NCI-H1092 treated with DMSO at 0.1 percent for 48 hours (cell line): ENCODE results near the gene SLC12A8.
"Not testable (repeated sequence)": the region's sequence is repeated elsewhere in the genome, so short reads cannot be mapped to it uniquely, and the experiment has no call there.

Source experiments
- DNase-seq: peaks from one replicate; lab custom pipeline; 2025; lab: John Stamatoyannopoulos, UW

The SLC12A8 gene

DNA sequence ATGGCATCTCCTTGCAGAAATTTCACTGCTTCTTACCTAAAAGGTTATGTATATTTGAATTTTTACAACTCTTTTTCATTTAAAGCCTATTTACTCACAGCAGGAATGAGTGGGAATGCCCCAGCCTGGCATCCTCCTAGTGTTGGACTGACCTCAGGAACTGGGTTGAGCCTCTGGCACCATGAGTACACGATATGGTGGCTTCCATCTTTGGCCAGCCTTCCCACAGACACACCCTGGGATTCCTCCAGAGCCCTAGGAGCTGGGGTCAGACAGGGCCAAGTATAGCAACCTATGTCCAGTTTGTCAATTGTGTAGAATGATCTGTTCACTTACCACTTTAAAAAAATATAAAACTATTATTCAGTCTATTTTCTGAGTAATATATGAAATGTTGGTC lies 99.6 kb downstream of the SLC12A8 start:
- DNase-seq, result no peak

DNA sequence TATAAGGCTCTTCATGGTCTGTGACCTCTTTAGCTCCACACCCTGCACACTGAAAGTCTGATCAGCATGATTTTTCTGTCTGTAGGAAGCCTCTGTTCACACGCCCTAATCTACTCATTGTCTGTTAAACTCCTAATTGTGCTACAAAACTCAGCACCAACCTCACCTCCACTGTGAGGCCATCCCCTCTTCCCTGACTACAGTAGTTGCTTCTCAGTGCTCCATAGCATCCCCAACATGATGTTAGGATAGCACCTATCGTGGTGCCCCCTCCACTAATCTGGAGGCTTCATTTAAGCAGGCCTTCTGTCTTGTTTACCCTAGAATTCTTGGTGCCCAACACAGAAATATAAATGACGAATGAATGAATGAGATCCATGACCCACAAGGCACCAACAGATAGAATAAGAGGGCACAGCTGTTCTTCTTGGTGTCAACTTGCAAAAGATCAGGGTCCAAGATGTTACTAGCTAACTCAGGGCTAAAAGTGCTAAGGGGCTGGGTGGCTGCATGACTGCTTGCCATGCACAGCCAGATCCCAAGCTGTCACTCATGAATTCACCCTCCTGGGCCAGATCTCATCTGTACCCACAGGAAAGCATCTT lies 101.6 kb downstream of the SLC12A8 start:
- DNase-seq, result no peak

DNA sequence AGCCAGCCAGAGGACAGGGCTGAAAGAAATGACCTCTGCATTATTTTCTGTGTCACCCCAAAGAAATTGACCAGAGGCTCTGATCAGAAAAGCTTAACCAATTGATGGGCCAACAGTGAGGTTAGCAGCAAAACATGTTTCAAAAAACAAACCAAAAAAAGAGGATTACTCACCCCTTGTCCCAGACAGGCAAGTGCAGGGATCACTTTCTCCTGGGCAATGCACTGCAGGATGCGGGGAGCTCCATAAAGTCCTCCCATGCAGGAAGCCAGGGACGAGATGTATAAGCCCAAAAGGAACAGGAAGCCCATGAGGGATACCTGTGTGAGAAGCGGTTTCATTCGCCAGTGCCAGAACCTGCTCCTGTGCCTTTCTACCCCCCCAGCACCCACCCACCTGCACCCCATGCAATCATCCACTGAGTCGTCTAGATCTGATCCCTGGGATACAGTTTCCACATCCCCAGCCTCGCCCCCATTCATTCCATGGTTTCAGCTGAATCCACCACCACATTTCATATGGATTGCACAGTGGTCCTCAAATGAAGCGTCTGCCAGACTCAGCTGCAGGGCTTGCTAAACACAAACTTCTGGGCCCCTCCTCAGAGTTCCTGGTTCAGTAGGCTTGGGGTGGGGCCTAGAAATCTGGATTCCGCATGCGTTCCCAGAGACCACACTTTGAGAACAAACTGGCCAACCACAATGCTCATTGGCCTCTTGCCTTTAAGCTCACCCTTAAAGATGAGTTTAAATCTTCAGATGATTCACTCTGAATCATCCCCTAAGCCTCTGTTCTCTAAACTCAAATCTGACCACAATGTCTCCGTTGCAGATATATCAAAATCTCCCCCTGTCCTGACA lies 102.3 kb downstream of the SLC12A8 start:
- DNase-seq, result no peak

DNA sequence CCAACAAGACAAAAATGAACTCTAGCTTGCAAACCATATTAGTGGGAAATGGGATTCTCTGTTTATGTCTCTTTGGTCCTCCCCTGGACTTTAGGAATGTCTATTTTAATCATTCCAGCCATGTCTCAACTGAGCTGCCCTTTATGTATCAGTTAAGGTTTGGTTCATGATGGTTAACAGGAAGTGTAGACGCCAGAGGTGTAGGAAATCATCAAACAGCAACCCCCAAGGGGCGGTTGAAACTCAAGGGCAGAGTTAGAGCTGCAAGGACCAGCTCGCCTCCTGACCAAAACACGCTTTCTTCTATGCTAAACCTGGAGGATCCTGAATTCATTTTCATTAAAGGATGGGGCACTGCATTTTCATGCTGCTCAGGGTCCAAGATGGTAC lies 103.0 kb downstream of the SLC12A8 start:
- no peak for DNase-seq

DNA sequence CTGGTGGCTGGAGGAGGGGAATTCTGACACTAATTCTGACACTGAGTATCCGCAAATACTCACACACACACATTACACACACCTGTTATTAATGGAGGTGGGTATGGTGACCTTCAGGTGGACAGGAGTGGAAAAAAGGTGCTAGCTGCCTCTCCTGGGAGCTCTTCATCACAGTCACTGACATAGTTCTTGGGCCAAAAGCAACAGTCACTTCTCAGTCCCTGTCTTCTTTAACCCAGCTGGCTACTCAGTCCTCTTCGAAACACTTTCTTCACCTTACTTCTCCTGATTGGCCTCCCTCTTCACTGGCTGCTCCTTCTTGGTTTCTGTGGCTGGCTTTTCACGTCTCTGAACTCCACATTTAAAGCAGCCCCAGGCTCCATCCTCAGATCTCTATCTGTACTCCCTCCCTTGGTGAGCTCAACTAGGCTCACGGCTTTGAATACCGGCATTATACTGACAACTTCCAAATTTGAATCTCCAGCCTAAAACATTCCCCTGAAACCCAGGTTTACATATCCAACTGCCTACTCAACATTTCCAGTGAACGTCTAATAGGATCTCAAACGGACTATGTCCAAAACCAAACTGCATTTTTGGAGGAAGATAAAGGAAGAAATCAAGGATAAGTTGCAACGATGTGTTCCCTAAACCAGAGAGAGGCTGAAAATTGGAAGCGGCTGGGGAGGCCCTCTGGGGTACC lies 103.6 kb downstream of the SLC12A8 start:
- DNase-seq, result no peak

DNA sequence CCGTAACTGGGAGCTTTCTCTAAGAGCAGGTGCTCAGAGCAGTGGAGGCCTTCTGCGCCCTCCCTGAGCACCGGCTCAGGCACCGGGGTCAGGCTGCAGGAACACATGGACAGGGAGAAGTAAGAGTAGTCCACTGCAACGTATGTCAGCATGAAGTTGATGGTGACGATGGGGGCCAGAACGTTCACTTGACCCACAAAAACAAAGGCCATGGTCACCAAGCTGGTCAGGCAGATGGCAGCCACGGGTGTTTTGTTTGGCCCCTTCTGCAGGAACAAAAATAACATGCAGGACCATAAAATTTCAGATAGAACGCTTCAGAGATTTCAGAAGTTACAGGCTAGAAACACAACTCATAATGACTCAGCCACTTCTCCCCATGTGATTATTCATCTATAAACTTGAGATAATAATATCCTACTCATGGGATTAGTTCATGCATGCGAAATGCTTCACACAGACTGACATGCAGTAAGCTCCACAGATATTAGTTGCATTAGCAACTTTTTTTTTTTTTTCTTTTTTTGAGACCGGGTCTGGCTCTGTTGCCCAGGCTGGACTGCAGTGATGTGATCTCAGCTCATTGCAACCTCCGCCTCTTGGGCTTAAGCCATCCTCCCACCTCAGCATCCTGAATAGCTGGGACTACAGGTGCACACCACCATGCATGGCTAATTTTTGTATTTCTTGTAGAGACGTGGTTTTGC lies 104.5 kb downstream of the SLC12A8 start:
- no peak for DNase-seq

DNA sequence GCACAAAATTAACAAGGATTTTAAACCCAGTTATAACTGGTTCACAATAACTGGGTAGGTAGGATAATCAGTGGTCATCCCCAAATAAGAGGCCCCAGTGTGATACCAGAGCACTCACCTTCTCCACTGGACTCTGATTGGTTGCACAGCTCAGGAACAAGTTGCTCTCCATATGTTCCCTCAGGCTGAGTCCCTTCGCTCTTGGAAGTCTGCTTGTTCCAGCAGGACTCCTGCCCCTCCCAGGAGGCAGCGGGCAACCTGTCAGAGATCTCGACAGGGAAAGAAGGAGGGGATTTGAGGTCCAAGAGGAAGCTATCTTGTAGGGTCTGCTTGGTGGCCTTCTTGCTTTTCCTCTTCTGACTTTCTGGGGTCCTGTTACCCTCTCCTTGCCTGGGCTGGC lies 105.2 kb downstream of the SLC12A8 start:
- DNase-seq, result no peak

DNA sequence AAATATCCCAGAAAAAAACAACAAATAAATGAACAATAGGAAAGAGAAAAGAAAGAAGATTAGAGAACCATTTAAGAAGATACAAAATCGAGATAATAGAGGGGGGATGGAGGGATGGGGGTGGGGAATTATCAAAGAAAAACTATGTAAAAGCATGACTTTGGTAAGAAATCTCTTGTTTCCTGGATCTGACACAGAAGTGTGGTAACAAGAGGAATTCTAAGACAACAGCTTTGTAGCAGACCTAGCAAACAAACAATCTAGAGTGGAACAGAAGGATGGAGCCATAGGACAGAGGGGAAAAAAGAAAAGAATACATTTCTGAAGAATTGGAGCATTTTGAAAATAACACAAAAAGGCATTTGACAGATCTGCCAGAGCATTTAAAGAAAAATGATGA lies 107.4 kb downstream of the SLC12A8 start:
- no peak for DNase-seq

DNA sequence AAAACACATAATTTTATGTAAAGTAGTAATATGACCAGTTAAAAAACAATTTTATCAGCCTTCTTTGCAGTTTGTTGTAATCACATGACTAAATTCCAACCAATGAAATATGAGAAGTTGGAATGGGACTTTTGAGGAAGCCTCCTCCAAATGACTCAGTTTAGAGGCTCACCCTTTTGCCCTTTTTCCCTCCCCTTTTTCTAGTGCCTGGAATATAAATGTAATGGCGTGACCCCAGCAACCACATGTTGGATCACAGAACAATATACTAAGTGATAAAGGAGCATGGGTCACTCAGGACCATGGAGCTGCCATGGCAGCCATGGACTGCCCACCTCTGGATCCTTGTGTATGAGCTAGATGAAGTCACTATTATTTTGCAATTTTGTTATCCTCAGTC lies 107.9 kb downstream of the SLC12A8 start:
- DNase-seq, result no peak

DNA sequence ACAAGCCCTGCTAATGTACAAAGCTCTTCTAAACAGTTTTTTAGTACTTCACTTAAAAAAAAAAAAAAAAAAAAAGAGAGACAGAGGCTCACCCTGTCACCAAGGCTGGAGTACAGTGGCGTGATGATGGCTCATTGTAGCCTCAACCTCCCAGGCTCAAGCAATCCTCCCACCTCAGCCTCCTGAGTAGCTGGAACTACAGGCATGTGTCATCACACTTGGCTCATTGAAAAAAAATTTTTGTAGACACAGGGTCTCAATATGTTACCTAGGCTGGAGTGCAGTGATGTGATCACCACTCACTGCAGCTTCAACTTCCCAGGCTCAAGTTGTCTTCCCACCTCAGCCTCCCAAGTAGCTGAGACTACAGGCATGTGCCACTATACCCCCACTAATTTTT lies 109.1 kb downstream of the SLC12A8 start:
- no peak for DNase-seq

DNA sequence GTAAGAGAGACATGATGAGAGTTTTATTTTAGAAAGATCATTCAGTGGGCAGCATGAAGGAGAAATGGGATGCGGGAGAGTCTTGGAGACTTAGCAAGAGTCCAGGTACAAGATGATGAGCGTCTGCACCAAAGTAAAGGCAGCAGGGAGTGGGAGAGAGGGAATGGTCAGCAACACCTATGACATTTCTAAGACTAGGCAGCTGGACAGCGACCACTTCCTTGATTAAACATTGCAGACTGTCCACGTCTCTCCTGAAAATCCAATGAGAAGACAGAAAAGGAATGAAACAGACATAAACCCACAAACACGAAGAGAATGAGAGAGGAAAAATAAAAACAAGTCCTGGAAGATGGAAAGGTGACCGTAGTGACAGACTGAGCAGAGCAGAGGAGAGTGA lies 110.1 kb downstream of the SLC12A8 start:
- DNase-seq, result no peak

DNA sequence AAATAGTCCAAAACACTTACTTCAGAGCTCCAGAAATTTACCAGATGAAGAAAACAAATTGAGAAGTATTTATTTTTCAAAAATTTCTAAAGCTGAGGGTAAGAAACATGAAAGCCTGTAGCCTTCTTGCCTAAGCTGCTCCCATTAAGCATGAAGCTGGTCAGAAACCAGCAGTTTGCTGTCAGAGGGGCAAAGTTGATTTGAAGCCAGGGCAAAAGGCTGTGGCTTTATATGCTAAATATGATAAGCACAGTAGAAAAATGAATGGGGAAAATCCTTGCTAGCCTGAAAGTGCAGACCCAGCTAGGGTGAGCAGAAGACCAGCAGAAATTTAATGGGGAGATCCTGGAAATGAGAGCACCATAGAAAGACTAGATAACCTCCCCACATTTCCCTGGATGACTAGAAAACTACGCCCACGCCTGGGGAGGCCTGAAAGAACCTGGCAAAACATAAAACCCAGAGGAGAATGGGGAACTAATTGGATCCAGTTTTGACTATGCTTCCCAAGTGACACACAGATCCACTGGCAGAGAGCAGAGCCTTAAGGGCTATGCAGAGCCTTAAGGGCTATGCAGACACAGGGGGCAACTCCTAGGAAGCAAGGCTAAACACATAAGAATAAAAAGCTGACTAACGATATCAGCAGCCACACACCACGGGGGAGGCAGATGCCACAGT lies 113.8 kb downstream of the SLC12A8 start:
- DNase-seq, result no peak

DNA sequence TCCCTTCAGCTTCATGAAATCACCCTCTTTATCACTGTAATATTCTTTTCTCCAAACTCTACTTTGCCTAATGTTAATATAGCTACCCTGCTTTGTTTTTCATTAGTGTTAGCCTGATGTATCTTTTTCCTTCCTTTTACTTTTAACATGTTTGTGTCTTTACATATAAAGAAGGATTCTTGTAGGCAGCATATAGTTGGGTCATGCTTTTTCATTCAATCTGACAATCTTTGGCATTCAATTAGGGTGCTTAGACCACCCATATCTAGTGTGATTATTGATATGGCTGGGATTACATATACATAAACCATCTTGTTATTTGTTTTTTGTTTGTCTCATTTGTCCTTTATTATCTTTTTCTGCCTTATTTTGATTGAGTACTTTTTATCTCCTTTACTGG lies 121.9 kb downstream of the SLC12A8 start:
- no peak for DNase-seq

DNA sequence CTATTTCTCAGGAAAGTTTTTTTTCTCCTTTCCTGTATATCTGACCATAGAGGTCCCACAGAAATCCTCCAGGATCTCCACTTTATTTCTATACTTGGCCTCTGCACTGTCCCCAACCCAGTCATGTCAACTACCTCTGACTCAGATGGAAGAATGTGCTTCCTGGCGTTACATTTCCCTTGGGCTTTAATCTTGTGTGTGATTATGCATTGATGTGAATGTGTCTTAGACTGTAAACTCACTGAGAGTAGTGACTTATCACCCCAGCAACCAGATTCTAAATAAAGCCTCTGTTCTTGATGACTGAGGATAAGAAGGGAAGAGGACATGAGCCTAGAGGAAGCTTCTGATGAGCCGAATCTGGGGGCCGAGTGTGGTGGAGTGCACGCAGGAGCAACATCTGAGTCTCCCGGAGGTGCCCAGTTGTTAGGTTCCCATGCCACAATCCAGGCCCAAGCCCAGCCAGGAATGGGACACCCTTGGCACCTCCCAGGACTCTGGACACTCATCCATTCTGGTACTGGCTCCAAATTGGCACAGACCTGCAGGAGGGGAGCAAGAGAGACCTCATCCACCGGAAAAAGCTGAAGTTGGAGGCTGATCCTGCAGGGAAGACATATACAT lies 124.7 kb downstream of the SLC12A8 start:
- DNase-seq, result no peak

DNA sequence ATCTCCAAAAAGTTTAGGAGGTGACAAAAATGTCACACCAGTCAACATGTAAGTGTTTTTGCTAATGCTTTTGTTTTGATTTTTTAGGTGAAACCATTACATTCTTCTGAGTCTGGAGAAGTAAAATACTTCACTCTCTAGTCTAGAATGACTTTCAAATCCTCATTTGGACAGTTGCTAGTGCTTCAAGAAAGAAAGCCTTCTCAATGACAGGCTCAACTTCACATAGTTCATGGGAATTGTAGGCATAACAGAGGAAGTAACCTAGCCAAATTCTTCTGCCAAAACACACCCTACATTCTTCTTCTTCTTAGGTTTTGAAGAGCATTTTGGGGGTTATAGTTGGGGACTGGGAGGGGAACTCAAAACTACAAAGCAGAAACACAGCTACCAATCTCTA lies 127.4 kb downstream of the SLC12A8 start:
- DNase-seq, result no peak

DNA sequence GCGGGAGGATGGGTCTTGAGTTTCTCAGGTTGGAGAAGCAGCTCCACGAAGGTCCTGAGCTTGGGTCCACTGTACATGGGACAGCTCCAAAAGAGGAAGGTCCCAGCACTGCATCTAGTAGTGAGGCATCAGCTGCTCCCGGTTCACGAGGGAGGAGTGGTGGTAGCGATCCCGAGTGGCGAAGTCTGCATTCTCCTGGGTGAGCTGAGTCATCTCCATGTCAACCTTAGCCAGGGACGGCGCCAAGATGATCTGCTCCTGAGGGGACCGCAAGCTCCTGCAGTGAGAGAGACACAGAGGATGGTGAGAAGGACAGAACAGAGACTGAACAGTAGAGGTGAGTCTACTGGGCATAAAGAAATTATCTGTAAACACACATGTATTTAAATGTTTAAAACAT lies 128.8 kb downstream of the SLC12A8 start:
- DNase-seq, result no peak

DNA sequence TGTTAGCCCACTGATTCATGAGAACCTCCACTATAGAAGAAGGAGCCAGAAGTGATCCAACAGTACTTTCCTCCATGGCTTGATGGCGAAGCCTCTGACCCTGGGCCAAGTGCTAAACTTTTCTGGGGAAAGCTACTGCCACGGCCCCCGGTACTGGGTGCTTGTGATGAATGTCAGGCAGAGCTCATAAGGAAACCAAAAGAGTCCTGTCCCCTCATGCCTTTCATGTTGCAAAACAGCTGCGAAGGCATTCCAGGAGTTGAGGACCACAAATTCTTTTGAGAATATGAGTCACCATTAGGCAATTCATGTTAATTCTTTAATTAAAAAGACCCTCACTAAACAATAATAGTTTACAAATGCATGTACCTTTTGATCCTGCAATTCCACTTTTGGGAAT lies 130.2 kb downstream of the SLC12A8 start:
- DNase-seq, result not testable (repeated sequence)

DNA sequence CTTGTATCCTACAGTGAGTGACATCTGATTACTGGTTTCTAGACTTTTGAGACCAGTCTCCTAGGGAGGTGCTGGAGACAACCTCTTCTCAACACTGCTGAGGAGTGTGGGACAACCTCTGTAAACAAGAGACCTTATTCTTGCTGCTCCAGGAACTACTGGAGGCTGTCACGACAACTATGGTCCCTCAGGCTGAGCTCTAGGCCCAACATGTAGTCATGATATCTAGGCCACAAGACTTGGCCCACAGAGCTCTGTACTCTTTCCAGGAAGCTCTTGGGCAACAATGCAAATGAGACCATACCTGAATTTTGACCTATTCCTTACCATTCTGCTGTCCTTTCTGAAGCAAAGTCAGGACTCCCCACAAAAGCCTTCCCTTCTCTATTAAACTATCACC lies 132.5 kb downstream of the SLC12A8 start:
- no peak for DNase-seq

DNA sequence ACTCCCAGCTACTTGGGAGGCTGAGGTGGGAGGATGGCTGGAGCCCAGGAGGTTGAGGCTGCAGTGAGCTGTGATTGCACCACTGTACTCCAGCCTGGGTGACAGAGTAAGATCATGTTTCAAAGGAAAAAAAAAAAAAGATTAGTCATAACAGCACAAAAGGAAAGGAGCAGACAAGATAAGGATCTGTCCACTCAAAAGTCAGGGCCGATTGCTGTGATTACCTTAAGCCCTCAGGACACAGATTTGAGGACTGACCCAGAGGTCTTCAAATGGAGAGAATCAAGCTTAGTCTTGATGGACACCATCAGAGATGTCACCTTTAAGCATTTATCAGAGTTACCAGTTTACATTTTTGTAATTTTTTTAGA lies 132.9 kb downstream of the SLC12A8 start:
- no peak for DNase-seq

DNA sequence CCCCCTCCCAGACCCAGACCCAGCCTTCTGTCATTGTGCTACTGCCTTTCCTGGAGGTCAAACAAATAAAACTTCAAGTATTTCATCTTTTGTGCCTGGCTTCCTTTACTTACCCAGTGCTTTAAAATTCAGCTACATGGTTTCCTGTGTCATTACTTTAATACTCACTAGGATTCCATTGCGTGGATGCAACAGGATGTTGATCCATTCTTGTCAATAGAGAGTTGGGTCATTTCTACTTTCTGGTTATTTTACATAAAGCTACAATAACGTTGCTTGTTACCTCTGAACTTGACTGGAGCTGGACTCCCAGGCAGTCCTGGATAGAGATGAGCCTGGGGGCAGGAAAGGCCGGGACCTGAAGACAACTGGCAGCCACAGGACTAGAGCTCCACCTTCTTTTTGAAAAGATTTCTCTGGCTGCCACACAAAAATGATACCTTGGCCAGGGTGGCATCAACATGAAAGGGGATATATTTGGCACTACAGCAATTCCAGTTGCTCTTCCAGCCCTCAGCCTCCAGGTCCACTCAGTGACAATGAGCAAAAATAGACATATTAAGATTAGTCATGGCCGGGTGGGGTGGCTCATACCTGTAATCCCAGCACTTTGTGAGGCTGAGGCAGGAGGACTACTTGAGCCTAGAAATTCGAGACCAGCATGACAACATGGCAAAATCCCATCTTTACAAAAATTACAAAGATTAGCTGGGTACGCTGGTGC lies 133.4 kb downstream of the SLC12A8 start:
- DNase-seq, result no peak

DNA sequence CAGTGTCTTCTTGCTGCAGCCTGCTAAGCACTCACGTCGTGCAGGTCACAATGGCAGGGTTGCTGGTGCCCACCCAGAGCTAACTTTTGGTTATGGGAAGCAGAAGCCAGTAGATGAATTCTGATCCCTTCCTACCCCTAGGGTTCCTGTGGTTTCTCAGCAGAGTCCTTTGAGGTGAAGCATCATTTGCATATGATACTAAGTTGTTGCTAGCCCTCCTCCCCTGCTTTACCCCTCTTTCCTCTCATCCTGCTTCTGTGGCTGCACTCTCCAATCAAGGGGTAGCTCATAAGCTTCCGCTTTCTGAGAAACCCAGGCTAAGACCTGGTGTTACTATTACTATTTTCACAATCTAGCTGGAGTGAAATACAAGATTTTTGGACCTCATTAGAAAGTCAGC lies 134.7 kb downstream of the SLC12A8 start:
- DNase-seq, result no peak
